GM12878 (cell line): ENCODE results near the gene MYBPHL. TPM values are rescaled to one million over a fixed set of nuclear protein-coding genes. Genes with fewer than 3 reads are reported as not detected.
A peak's percentile ranks its signal among the peaks of the same experiment; 100 is the strongest.

Experiments used
- ATAC-seq: fragments of 200-7000 bp; cut with Tn5 transposase; 3 replicates; pipeline ENCODE4 v1.9.1; 2020; ENCODE audit warnings: mild to moderate bottlenecking, moderate library complexity
- BruUV-seq: library from RNA; stranded (reverse); fragments of 400-500 nt; replicated peaks from 2 replicates; lab custom pipeline; 2021; lab: Mats Ljungman, UMichigan
- CTCF ChIA-PET: fragments of 300-600 bp; sonication (Branson Sonifier 250); formaldehyde crosslinking; extraction: SDS; loops from one replicate; lab custom pipeline; 2021; ENCODE audit warnings: inconsistent platforms; lab: Yijun Ruan, JAX
- POLR2A ChIA-PET: fragments of 350-600 bp; formaldehyde crosslinking; extraction: SDS; loops from one replicate; lab custom pipeline; 2021; ENCODE audit warnings: inconsistent platforms; lab: Charles Lee
- RAD21 ChIA-PET: fragments of 300-600 bp; sonication (Branson Sonifier 250); formaldehyde crosslinking; loops from one replicate; lab custom pipeline; 2023; ENCODE audit warnings: antibody characterized with exemption; ENCODE audit not compliant: unreplicated experiment; lab: Charles Lee
- SMC1A ChIA-PET: fragments of 300-600 bp; sonication (Branson Sonifier 250); formaldehyde crosslinking; loops from one replicate; lab custom pipeline; 2023; ENCODE audit not compliant: unreplicated experiment, uncharacterized antibody; lab: Charles Lee
- DNase-seq: peaks from one replicate; pipeline ENCODE4 v3.0.0-alpha.2; 2011; ENCODE audit warnings: low read depth, low spot score
- FAIRE-seq: peaks from 3 replicates; lab custom pipeline; 2011; peaks lifted over from hg19 to GRCh38; lab: Jason Lieb, UNC
- H2AFZ ChIP-seq: 2 replicates; pipeline ENCODE4 v1.6.0; 2011; ENCODE audit warnings: low read depth, low read length, control low read depth; ENCODE audit not compliant: control insufficient read depth
- H3K27ac ChIP-seq: 2 replicates; pipeline ENCODE4 v1.5.1; 2011; ENCODE audit warnings: control low read depth; ENCODE audit not compliant: control insufficient read depth, insufficient read depth
- H3K27me3 ChIP-seq, 2 experiments: replicated peaks in 1 of 2; 2 replicates each; pipeline versions ENCODE4 v1.6.0 to v1.6.1; 2011; ENCODE audit warnings: low read length in 1 of 2; ENCODE audit not compliant: control insufficient read depth in 2 of 2, insufficient read depth in 2 of 2
- H3K36me3 ChIP-seq, 2 experiments: 2 replicates each; pipeline ENCODE4 v1.5.1; 2011; ENCODE audit warnings: low read length in 1 of 2; ENCODE audit not compliant: control insufficient read depth in 2 of 2, insufficient read depth in 2 of 2
- H3K4me1 ChIP-seq: 2 replicates; pipeline ENCODE4 v1.6.1; 2011; ENCODE audit warnings: mild to moderate bottlenecking, low read length, moderate library complexity, mixed read lengths; ENCODE audit not compliant: control insufficient read depth, insufficient read depth
- H3K4me2 ChIP-seq: 2 replicates; pipeline ENCODE4 v1.6.0; 2011; ENCODE audit warnings: control low read depth; ENCODE audit not compliant: control insufficient read depth, insufficient read depth
- H3K4me3 ChIP-seq: fragments of 200-600 bp; sonication (generic); 2 replicates; pipeline ENCODE4 v1.5.1; 2016
- H3K79me2 ChIP-seq: 2 replicates; pipeline ENCODE4 v1.6.0; 2011; ENCODE audit warnings: low read length; ENCODE audit not compliant: control insufficient read depth, insufficient read depth
- H3K9ac ChIP-seq: 2 replicates; pipeline ENCODE4 v1.8.0; 2011; ENCODE audit warnings: low read length, control low read depth, mixed read lengths; ENCODE audit not compliant: control insufficient read depth, insufficient read depth
- H3K9me3 ChIP-seq: replicated peaks from 3 replicates; pipeline ENCODE4 v1.5.1; 2011; ENCODE audit warnings: mild to moderate bottlenecking, low read length; ENCODE audit not compliant: control insufficient read depth, insufficient read depth
- H4K20me1 ChIP-seq: 2 replicates; pipeline ENCODE4 v1.6.0; 2011; ENCODE audit not compliant: control insufficient read depth, insufficient read depth
- ATF3 ChIP-seq: IDR thresholded peaks from 2 replicates; pipeline ENCODE4 v1.6.1; 2011; ENCODE audit warnings: low read depth, mild to moderate bottlenecking, low read length, moderate library complexity, borderline replicate concordance; ENCODE audit errors: extremely low read depth
- FOXK2 ChIP-seq: fragments of 450-650 bp; IDR thresholded peaks from 2 replicates; pipeline ENCODE4 v1.6.1; 2017; ENCODE audit warnings: mild to moderate bottlenecking, moderate library complexity
- NR2C1 ChIP-seq: fragments of 450-650 bp; IDR thresholded peaks from 2 replicates; pipeline ENCODE4 v1.6.1; 2017; ENCODE audit warnings: antibody characterized with exemption, mild to moderate bottlenecking, moderate library complexity
- POLR2AphosphoS5 ChIP-seq: IDR thresholded peaks from 2 replicates; pipeline ENCODE4 v1.6.1; 2011; ENCODE audit warnings: mild to moderate bottlenecking, low read length, inconsistent platforms
- STAT3 ChIP-seq: IDR thresholded peaks from 2 replicates; pipeline ENCODE4 v1.6.1; 2011; ENCODE audit warnings: low read depth, low read length, improper control_type of control experiment
- ZNF622 ChIP-seq: fragments of 450-650 bp; IDR thresholded peaks from 2 replicates; pipeline ENCODE4 v1.6.1; 2017; ENCODE audit warnings: mild to moderate bottlenecking, inconsistent platforms
- WGBS: methylation state at CpG from one replicate; pipeline ENCODE4 v1.1.6; 2016; ENCODE audit warnings: low lambda C conversion rate; ENCODE audit not compliant: insufficient replicate concordance, insufficient coverage; ENCODE audit errors: missing lambda C conversion rate; 5-methylcytosine and 5-hydroxymethylcytosine counted together
- in situ Hi-C: fragments of 300-500 bp; cut with MboI; formaldehyde crosslinking; loops from 9 replicates; pipeline ENCODE4 v1.14.3; 2018; ENCODE audit warnings: mixed read lengths
- intact Hi-C: fragments of 100-400 bp; cut with micrococcal nuclease; formaldehyde crosslinking; loops from one replicate; pipeline ENCODE4 v1.14.2; 2022; ENCODE audit not compliant: unreplicated experiment
- polyA plus RNA-seq, 11 experiments: library from polyadenylated mRNA; depleted of rRNA in 4 of 11; unstranded in 6 of 11; stranded (reverse) in 5 of 11; fragments of >200 nt; fragmentation: Nextera tagmentation in 4 of 11; fragmentation: Illumina TruSeq in 1 of 11; extraction: Ambion mirVana in 4 of 11; extraction: Trizol in 1 of 11; gene quantifications; 1 replicate in 1 of 11; 2 replicates in 10 of 11; pipeline versions ENCODE4 v1.2.1 to v1.2.3, GENCODE V29; 2011 to 2016; ENCODE audit warnings: inconsistent platforms in 2 of 11, missing spikeins in 2 of 11, low read depth in 1 of 11
- total RNA-seq, 4 experiments: library from RNA; depleted of rRNA in 3 of 4; stranded (reverse); fragments of >200 nt in 3 of 4; fragmentation: Illumina TruSeq in 1 of 4; extraction: Trizol in 1 of 4; gene quantifications; 2 replicates each; pipeline versions ENCODE4 v1.2.1 to v1.2.3, GENCODE V29; 2013 to 2021
- TF ChIP-seq, protein P1 (sequence below): fragments of 450-650 bp; IDR thresholded peaks from 2 replicates; pipeline ENCODE4 v1.6.1; 2016; ENCODE audit warnings: mild to moderate bottlenecking

Gene MYBPHL
- total and polyA plus RNA-seq, 10 of the 15 experiments (the other 5 are each of a cell fraction or from before 2014, with no cell fraction given): 0.16 to 0.75 (median 0.54) TPM; not detected in 7

DNA sequence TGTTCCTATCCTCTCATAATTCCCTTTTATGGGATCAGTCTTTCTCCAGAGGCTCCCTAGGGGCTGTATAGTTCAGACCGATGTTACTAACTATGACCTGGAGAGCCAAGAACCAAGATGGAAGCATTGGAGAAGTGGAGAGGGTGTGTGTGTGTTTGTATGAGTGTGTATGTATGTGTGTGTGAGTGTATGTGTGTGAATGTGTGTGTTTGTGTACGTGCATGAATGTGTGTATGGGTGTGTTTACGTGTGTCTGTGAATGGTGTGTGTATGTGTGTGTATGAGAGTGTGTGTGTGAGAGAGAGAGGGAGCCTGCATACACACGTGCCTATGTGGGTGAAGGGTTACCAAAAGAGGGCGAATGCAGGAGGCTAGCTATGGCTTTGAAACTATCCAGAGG, 4.9 kb downstream of the MYBPHL start:
- Histone ChIP-seq H3K4me2 (no peak overlapping the region), H4K20me1 (no peaks in the 10 kb centered on the region), H3K36me3 (no peaks in the 10 kb centered on the region), H2AFZ (no peak overlapping the region), H3K27me3 (peaks cover 0 to 2% of the 10 kb centered on the region in 2 experiments; a peak in 3 of 4 replicates), H3K79me2 (no peaks in the 10 kb centered on the region), H3K4me3 (no peak overlapping the region), H3K9me3 (no peaks in the 10 kb centered on the region), H3K27ac (no peak overlapping the region), H3K4me1 (no peaks in the 10 kb centered on the region), H3K9ac (no peak overlapping the region)
- in situ Hi-C loops (no loop called here), intact Hi-C loops (no loop called here)
- SMC1A ChIA-PET: no interaction called here
- POLR2A ChIA-PET: no interaction called here
- DNase-seq (no peak), ATAC-seq (no peak), FAIRE-seq (no peak)
- TF ChIP-seq STAT3: no peak
- TF ChIP-seq NR2C1: no peak
- 0 out of 2 replicates have a peak, but pooled peaks have one; percentile 15 for TF ChIP-seq FOXK2
- TF ChIP-seq POLR2AphosphoS5: no peak
- TF ChIP-seq, protein P1, sequence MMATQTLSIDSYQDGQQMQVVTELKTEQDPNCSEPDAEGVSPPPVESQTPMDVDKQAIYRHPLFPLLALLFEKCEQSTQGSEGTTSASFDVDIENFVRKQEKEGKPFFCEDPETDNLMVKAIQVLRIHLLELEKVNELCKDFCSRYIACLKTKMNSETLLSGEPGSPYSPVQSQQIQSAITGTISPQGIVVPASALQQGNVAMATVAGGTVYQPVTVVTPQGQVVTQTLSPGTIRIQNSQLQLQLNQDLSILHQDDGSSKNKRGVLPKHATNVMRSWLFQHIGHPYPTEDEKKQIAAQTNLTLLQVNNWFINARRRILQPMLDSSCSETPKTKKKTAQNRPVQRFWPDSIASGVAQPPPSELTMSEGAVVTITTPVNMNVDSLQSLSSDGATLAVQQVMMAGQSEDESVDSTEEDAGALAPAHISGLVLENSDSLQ: no peak
- no peak for TF ChIP-seq ZNF622
- no peak for TF ChIP-seq ATF3
- BruUV-seq: no TSS peak
- CTCF ChIA-PET: no interaction called here
- WGBS: 32% methylated on average over 5 of the region's 5 CpGs
- RAD21 ChIA-PET: no interaction called here
